ENCODE results near the gene SLITRK5.

SLITRK5 gene

GRCh38 chr13:87676254-87677042 lies 5.3 kb downstream of the SLITRK5 start:
- Histone ChIP-seq H3K4me1 (peaks cover 0 to 44% (median 35%) of the 10 kb centered on the region in 4 donors), H3K27ac (no peak overlapping the region), H3K27me3 (peaks cover 5 to 64% of the 10 kb centered on the region in 2 donors), H3K36me3 (no peaks in the 10 kb centered on the region), H3K9me3 (no peaks in the 10 kb centered on the region), H3K4me3 (no peak overlapping the region)
- intact Hi-C loops (cut with DNase I; ENCODE audit: low total_unique reads): no loop called here
- DNase-seq: no peak
- no peak for TF ChIP-seq CTCF (IDR thresholded peaks at IDR 0.05)

GRCh38 chr13:87677043-87677495 lies 5.9 kb downstream of the SLITRK5 start:
- DNase-seq: no peak
- intact Hi-C loops (cut with DNase I; ENCODE audit: low total_unique reads): no loop called here
- no peak for TF ChIP-seq CTCF (IDR thresholded peaks at IDR 0.05)
- no peaks in the 10 kb centered on the region for H3K9me3 ChIP-seq
- no peak overlapping the region for H3K27ac ChIP-seq
- peaks cover 5 to 58% of the 10 kb centered on the region in 2 donors for H3K27me3 ChIP-seq
- H3K36me3 ChIP-seq: no peaks in the 10 kb centered on the region
- peaks cover 0 to 38% (median 29%) of the 10 kb centered on the region in 4 donors for H3K4me1 ChIP-seq
- peak overlapping the region; percentile 33 to 46 for H3K4me3 ChIP-seq

GRCh38 chr13:87677496-87678371 lies 6.6 kb downstream of the SLITRK5 start:
- Histone ChIP-seq H3K27me3 (peaks cover 5 to 52% of the 10 kb centered on the region in 2 donors), H3K36me3 (no peaks in the 10 kb centered on the region), H3K4me1 (peaks cover 0 to 32% (median 22%) of the 10 kb centered on the region in 4 donors), H3K27ac (no peak overlapping the region), H3K4me3 (peak overlapping the region; percentile 33 to 46), H3K9me3 (no peaks in the 10 kb centered on the region)
- no peak for TF ChIP-seq CTCF (IDR thresholded peaks at IDR 0.05)
- no peak for DNase-seq
- intact Hi-C loops (cut with DNase I; ENCODE audit: low total_unique reads): no loop called here

- DNase-seq: no peak
- intact Hi-C loops (cut with DNase I; ENCODE audit: low total_unique reads): no loop called here
- Histone ChIP-seq H3K4me3 (peak overlapping the region; percentile 33 to 46), H3K27ac (no peak overlapping the region), H3K4me1 (peaks cover 0 to 25% (median 17%) of the 10 kb centered on the region in 4 donors), H3K27me3 (peaks cover 5 to 46% of the 10 kb centered on the region in 2 donors), H3K9me3 (no peaks in the 10 kb centered on the region), H3K36me3 (no peaks in the 10 kb centered on the region)
- TF ChIP-seq CTCF (IDR thresholded peaks at IDR 0.05): no peak
These were observed 7.2 kb downstream of the SLITRK5 start for GRCh38 chr13:87678372-87678752.

- intact Hi-C loops (cut with DNase I; ENCODE audit: low total_unique reads): no loop called here
These were observed 9.1 kb downstream of the SLITRK5 start for GRCh38 chr13:87680298-87680697.

More at GRCh38 chr13:87680298-87680697, 9.1 kb downstream of the SLITRK5 start:
- Histone ChIP-seq H3K27me3 (peaks cover 5 to 27% of the 10 kb centered on the region in 2 donors), H3K9me3 (no peaks in the 10 kb centered on the region), H3K27ac (no peak overlapping the region), H3K4me3 (no peak overlapping the region), H3K36me3 (no peaks in the 10 kb centered on the region), H3K4me1 (peaks cover 0 to 16% (median 11%) of the 10 kb centered on the region in 4 donors)
- TF ChIP-seq CTCF (IDR thresholded peaks at IDR 0.05): no peak
- no peak for DNase-seq
